NCI-H1048 (cell line): ENCODE results near the gene TM9SF1.

ENCODE experiments used
- DNase-seq: peaks from one replicate; lab custom pipeline; 2025; lab: John Stamatoyannopoulos, UW

The TM9SF1 gene

DNA sequence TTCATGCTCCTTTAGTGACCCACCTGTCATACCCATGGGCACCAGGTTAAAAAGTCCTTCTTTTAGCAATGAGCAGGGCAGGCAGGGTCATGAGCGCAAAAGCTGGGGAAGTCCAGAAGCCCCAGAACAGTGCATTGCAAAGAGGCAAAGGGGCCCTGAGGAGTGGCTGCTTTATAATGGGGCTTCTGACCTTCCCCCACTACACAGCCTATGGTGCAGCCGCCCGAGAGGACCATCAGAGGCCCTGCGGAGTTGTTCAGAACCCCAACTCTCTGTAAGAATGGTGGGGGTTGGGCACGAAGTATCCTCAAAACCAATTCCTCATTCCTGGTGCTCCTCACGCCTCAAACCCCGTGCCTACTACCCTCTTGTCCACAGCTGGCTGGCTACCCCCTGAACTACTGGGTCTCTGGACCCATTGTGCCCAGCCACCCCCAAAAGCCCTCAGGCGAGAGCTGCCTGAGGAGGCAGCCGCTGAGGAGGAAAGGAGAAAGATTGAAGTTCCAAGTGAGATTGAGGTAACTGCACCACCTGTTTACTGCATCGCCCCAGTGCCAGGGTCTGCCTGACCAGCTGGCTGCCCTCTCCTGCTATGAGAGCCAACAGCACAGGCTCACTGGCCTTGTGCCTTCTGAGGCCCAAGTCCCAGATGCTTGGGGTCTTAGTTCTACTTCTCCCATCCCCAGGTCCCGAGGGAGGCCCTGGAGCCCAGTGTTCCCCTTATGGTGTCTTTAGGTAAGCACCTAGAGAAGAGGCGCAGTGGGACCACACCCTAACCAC, 16.7 kb downstream of the TM9SF1 start:
- no peak for DNase-seq

DNA sequence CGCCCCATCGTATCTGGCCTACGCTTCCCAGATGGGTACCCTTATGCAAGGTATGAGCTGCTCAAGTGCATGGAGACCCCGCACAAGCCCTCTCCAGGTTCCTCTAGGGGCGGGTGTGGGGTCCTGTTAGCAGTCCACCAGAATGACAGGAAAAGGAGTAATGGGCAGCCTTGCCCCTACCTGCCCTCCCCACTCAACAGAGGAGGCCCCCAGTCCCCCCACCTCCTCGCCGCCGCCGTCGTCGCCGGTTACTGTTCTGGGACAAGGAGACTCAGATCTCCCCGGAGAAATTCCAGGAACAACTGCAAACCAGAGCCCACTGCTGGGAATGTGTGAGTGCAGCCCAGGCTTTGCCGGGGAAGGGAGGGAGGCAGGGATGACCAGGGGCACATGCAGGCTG, 17.4 kb downstream of the TM9SF1 start:
- DNase-seq, result no peak

DNA sequence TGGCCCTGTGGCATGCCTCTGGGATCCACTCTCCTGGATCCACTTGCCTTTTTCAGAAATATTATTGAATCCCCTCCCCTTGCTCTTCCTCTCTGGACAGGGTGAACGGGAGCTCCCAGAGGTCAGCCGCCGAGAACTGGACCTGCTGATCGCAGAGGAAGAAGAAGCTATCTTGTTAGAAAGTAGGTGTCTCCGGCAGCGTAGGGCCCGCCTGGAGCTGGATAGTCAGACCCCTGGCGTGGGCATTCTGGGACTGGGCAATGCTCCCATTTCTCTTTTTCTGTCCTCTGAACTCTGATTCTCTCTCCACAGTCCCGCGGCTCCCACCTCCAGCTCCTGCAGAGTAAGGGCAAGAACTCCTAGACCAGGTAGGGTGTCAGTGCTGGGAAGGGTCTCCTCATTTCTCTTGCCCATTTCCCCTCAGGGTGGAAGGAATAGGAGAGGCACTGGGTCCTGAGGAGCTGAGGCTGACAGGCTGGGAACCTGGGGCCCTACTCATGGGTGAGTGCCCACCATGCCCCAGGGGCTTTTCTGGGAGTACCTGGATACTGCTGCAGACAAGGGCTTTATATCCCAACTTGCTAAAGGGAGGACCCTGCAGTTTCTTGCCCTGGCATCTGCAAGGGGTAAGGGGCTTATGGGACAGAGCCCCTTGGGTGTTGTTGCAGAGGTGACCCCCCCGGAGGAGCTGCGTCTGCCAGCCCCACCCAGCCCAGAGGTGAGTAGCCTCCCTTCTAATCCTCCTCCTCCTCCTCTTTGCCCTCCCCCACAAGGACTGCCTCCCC, 18.0 kb downstream of the TM9SF1 start:
- DNase-seq, result no peak

DNA sequence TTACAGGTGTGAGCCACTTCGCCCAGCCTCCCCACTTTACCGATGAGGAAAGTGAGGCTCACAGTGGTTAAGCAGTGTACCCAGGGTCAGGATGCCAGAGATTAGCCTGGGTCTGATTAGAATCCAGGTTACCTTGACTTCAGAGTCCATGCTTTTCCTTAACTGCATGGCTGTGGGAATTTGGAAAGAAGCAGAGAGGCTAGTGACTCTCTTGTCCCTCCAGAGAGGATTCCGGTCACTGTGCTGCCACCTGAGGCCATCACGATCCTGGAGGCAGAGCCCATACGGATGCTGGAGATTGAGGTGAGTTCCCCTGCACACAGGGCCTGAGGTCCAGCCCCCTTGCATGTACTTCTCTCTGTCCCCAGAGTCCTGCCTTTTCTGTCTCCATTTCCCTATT, 18.6 kb downstream of the TM9SF1 start:
- no peak for DNase-seq

DNA sequence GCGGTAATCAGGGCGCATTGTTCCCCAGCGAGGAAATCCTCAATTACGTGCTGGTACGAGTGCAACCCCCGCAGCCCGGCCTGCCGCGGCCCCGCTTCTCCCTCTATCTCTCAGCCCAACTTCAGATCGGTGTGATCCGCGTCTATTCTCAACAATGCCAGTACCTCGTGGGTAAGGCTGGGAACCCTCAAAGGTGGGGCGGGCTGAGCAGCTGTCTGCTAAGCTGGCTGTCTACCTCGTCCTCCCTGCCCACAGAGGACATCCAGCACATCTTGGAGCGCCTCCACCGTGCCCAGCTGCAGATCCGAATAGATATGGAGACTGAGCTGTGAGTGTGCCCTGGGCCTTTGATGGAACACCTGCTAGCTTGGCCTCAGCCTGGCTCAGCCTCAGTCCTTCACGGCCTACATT, 22.4 kb downstream of the TM9SF1 start:
- no peak for DNase-seq

DNA sequence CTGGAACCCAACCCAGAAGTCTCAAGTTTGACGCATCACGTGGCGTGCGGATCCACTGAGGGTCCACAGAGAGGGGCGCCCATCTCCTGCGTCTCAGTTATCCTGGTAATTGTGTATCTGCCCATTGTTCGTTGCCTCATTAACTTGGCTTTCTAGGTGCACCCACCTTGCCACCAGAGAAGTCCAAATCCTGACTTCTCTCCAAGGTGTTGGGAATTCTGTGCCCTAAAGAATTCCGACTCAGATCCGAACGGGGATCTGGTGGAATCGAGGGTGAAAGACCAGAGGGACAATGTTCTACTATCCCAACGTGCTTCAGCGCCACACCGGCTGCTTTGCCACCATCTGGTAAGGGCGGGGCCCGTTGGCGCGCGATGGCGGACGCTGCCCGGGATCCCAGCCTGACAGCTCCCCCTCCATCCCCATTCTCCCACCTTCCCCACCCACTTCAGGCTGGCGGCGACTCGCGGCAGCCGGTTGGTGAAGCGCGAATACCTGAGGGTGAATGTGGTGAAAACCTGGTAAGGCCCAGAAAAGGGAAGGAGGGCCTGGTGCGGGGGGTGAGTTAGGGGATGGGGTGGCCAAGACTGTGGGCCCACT, 22.9 kb downstream of the TM9SF1 start:
- DNase-seq, result no peak

DNA sequence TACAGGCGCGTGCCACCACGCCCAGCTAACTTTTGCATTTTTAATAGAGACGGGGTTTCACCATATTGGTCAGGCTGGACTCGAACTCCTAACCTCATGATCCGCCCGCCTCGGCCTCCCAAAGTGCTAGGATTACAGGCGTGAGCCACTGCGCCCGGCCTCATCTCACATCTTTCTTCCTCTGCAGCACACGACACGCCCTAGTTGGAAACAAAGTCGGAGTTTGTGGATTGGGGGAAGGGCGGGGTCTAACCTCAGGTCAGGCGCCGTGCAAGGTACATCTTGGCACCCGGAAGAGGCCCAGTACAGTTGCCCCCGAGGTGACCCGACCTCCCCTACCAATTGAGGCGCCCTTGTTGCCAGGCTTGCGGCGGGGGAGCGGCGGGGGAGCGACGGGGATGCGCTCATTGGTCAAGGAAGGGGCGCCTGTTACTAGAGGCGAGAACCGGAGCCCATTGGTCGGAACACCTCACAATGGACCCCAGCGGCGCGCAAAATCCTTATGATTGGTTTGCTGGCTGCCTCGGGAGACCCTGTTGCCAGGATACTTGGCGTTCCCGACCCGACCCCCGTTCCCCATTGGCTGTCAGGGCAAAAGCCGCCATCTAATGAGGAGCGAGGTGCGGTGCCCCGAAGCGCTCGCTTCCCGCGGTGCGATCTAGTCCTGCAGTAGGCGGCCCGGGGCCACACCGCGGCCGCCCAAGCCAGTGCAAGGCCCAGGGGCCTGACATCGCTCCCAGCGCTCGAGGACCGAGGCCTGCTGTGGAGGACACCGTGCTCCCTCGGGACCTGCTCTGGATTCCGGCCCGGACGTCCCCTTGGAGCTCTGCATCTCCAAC, 23.6 kb downstream of the TM9SF1 start, which contains the start of gene REC8:
Gene REC8, plus strand, starts transcription at position 659 of the 839 bp plus-strand sequence. CDS start 473 bp downstream, outside the sequence.
- peak; percentile 66 for DNase-seq

DNA sequence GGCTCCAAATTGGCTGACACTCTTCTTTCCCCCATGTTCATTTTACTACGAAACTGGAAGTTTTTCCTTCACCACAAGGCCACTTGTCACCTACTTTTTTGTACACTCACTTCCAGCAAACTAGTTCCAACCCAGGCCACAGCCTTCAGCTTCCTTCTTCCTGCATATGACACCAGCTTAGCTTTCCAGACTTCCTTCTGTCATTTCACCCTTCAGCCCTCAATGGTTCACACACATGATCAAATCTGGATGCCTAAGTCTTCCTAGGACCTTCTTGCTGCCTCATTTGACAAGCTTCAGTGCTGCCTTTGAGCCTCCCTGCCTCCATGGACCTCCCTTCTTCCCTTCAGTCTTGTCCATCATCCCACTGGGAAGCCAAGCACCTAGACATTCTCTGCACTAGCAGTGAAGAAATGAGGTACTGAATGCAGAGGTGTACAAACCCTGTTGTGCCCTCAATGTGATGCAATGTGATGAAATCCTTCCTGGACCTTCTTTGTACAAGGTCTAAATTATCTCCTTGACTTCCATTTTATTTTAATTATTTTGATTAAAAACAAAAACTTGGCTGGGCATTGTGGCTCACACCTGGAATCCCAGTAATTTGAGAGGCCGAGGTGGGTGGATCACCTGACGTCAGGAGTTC, 27.6 kb downstream of the TM9SF1 start:
- no peak for DNase-seq

DNA sequence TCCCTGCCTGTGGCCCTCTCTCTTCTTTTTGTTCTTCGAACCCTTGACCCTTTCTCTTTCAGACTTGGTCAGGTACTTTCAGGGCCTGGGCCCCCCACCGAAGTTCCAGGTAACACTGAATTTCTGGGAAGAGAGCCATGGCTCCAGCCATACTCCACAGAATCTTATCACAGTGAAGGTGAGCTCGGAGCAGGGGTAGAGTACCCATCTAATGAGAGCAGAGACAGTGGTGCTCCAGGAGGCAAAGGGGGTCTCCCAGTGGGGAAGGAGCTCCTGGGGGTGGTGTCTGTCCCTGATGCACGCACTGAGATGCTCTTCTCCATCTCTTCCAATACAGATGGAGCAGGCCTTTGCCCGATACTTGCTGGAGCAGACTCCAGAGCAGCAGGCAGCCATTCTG, 29.5 kb downstream of the TM9SF1 start:
- no peak for DNase-seq

DNA sequence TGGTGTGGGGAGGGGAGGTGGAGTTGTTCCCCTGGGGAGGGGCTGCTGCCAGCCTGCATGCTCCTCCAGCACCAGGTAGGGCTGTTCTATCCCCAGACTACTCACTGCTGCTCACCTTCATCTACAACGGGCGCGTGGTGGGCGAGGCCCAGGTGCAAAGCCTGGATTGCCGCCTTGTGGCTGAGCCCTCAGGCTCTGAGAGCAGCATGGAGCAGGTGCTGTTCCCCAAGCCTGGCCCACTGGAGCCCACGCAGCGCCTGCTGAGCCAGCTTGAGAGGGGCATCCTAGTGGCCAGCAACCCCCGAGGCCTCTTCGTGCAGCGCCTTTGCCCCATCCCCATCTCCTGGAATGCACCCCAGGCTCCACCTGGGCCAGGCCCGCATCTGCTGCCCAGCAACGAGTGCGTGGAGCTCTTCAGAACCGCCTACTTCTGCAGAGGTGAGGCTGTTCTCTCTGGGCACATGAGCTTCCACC, 30.7 kb downstream of the TM9SF1 start:
- DNase-seq, result no peak

DNA sequence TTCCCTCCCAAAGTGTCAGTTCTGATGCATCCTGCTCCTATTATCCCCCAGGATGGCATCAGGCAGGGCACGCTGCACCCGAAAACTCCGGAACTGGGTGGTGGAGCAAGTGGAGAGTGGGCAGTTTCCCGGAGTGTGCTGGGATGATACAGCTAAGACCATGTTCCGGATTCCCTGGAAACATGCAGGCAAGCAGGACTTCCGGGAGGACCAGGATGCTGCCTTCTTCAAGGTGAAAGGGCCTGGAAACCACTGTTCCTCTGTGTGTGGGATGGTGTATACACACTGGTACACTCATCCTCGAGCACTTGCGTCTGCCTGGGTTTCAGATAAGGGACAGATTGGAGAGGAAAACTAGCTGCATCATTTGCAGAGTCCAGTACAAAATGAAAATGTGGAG, 33.1 kb downstream of the TM9SF1 start:
- no peak for DNase-seq

DNA sequence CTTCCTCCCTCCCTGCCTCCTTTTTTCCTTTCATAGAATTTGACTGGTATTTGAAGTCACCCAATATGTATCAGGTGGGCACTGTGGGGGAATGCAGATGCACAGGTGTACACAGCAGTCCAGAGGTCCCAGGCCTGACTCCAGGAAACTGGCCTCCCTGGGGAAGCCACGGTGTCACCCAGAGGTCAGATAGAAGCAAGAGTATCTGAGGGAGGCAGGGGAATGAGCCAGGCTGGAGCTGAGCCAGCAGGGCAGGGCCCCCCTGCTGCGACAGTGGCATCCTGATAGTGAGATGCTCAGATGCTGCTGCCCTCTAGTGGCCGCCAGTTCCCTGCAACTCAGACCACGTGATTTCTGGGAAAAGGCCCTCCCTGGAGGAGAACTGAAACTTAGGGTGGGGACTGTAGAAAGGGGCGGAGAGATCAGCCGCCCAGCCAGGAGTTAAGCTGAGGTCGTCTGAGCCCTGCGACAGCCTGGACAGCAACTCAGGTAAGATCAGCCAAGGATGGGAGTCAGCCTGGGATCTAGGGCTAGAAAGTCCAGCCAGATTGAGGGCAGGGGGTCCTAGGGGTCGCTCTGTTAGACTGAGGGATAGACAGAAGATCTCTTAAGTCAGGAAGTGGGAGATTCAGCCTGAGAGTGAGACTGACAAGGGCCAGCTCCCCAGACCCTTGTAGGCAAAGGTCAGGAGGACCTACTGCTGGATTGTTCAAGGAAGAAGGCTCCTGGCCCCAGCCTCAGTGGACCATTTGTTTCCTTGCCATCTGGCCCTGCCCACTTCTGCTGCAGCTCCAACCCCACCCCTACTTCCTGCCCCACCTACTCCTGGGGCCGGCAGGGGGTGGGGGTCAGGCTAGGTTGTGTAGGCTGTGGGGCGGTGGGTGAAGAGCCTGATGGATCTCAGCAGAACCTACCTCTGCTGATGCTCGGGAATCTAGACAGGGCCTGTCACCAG, 34.1 kb downstream of the TM9SF1 start, which contains the start of gene IRF9:
Gene IRF9, plus strand, starts transcription at position 416 of the 955 bp plus-strand sequence. CDS start 880 bp downstream, outside the sequence.
- peak; percentile 89 for DNase-seq

DNA sequence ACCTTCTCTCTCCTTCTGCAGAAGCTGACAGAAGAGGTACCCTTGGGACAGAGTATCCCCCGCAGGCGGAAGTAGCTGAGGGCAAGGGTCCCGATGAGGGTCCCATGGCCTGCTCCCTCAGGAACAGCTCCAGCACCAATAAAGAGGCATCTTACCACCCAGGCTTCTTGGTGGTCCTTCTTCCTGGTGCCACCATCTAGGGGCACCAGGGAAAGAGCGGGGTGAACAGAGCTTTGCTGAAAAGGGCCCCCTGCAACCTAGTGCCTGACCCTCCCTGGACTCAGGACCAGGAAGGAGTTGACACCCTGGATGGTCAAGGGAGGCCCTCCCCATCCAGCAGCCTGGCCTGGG, 34.8 kb downstream of the TM9SF1 start:
- DNase-seq, result no peak

DNA sequence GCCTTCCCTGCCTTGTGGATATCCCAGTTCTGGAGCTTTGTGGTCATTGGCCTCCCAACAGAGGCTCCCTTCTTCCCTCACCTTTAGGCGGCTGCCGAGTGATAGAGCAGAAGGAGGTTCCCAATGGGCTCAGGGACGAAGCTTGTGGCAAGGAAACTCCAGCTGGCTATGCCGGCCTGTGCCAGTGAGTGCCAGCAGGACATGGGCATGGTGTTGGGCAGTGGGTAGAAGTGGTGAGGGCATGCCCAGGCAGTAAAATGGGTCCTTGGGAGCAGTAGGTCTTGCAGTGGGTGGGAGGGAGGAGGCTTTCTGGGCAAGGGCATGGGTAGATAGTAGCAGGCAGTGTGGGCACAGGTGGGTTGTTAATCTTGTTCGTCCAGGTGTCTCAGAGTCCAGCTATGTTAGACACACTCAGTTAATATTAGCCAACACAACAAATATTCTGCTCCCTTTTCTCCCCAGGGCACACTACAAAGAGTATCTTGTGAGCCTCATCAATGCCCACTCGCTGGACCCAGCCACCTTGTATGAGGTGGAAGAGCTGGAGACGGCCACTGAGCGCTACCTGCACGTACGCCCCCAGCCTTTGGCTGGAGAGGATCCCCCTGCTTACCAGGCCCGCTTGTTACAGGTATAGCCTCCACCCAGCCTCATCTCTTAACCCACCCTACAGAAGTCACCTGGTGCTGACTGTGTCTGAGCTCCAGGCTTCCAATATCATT, 35.3 kb downstream of the TM9SF1 start:
- no peak for DNase-seq

DNA sequence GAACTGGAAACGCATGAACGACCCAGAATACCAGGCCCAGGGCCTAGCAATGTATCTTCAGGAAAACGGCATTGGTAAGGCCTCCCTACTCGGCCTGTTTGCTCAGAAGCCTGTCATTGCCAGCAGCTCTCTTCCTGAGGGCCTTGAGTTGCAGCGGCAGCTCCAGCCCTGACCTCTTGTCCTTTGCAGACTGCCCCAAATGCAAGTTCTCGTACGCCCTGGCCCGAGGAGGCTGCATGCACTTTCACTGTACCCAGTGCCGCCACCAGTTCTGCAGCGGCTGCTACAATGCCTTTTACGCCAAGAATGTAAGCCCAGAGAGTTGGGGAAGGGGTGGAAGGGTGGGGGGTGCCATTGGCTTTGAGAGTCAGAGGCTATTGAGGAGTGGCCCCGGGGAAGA, 37.9 kb downstream of the TM9SF1 start:
- DNase-seq, result no peak

DNA sequence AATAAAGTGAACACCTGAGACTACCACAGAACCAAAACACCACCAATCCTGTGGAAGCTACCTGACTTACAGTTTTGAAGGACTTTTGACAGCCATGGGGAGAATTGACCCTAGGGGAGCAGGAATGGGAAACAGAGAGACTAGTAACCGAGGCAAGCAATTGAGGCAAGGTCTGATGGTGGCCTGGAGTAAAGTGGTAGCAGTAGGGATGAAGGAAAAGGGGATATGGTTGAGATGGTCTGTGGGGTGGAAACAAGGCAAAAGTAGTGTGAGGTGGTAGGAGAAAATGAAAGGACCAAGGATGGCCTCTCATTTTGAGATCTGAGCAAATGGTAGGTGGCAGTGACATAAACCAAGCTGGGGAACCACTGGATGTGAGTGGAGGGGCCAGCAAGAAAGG, 38.4 kb downstream of the TM9SF1 start:
- no peak for DNase-seq

DNA sequence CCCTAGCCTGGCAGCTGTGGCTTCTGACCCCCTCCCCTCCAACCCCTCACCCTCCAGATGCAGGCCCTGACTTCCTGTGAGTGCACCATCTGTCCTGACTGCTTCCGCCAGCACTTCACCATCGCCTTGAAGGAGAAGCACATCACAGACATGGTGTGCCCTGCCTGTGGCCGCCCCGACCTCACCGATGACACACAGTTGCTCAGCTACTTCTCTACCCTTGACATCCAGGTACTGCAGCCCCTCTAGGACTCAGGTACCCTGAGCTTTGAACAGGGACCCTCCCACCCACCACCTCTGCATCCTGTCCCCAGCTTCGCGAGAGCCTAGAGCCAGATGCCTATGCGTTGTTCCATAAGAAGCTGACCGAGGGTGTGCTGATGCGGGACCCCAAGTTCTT, 40.1 kb downstream of the TM9SF1 start:
- DNase-seq, result no peak

DNA sequence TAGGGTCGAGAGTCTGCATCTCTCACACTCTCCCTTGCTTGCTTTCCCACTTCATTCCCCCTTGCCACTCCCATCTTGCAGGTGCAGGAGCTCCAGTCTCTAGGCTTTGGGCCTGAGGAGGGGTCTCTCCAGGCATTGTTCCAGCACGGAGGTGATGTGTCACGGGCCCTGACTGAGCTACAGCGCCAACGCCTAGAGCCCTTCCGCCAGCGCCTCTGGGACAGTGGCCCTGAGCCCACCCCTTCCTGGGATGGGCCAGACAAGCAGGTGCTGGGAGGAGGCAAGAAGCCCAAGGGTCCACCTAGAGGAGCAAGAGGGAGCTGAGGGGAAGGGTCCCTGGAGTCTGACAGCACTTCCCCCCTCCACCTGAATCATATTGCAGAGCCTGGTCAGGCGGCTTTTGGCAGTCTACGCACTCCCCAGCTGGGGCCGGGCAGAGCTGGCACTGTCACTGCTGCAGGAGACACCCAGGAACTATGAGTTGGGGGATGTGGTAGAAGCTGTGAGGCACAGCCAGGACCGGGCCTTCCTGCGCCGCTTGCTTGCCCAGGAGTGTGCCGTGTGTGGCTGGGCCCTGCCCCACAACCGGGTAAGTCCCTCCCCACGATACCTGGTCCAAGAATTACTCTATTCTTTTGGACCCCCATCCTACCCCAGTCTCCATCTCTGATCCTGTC, 43.7 kb downstream of the TM9SF1 start:
- no peak for DNase-seq

DNA sequence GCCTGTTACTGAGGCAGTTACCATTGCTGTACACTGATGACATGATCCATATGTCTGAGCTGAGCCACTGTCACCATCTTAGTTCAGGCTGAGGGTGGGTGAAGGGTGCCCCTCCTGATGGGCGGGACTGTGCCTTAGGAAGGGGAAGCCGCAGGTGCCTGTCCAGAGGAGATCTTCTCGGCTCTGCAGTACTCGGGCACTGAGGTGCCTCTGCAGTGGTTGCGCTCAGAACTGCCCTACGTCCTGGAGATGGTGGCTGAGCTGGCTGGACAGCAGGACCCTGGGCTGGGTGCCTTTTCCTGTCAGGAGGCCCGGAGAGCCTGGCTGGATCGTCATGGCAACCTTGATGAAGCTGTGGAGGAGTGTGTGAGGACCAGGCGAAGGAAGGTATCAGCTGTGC, 44.2 kb downstream of the TM9SF1 start:
- no peak for DNase-seq
